ENCODE data around the gene DRGX.

The DRGX gene

DNA sequence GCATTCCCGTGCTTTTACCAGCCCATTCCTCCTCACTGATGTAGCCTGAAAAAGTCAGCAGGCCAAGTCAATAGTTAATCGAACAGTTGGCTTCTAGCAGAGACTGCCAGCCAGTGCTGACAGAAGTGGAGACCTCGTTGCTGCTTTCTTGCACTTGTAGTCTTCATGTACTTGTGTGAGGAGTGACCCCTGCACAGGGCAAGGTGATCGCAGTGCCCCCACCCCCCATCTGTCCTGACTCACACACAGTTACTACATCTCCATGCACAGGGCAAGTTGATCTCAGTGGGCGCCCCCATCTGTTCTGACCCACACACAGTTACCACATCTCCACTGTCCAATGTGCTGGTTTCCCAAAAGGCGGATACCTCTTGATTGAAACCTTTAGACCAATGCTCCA lies 62.7 kb downstream of the DRGX start:
- DNase-seq: no peak

DNA sequence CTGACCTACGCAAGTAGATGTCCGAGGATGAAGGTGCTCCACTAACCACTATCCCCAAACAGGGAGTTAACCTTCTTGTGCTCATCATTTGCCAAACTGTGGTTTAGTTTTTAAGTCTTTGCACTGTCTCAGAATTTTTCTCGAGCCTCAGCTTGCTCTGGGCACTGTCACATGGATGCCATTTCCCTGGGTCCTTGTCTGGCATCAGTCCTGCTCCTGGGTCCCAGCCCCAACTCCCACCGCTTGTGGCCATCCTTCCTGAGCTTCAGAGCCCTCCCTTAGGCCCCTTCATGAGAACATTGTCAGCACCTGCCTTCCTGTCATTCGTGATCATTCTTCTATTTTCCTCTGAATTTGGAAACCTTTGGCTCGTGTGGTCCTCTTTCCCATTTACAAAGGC lies 63.1 kb downstream of the DRGX start:
- DNase-seq: no peak

DNA sequence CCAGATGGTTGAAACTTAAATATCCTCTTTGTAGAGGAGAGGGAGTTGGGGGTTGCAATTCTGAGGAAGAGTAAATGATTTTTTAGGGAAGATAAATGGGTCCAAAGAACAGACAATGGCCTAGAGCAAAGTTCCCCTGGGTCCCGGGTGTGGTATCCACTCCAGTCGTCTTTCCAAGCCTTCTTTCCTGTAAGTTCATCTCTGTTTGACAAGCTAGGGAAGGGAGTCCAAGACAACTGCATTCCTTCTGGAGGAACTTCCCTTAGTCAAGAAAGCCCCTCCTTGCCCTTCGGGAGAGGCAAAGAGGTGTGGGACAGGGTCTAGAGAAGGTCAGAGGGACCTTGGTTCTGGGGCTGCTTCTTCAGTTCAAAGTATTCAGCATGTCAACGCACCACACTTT lies 63.6 kb downstream of the DRGX start:
- no peak for DNase-seq

GRCh38 chr10:49331431-49331830 lies 64.5 kb downstream of the DRGX start:
- no peak for DNase-seq

DNA sequence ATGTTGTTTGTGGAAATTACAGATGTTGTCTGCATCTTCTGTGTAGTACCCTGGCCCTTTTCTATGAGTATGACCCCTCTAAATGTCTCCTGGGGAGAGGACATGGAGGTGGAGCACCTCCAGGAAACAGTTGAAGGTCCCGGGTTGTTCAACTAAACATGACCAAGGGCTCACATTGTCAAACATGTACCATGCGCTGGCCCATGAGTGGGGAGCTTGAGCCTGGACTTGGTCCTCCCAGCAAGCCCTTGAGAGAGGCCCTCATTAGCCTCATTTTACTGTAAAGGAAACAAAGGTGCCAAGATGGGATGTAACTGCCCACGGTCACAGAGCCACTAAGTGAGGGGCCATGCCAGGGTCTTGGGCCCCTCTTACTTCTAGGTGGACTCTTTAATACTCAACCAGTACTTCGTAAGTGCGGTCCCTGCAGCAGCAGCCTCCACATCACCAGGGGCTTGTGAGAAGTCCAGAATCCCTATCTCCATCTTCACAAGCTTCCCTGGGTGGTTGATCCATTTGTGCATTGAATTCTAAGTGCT lies 65.7 kb downstream of the DRGX start:
- DNase-seq: no peak

- DNase-seq: no peak
These were observed 66.8 kb downstream of the DRGX start for GRCh38 chr10:49329146-49329505.

DNA sequence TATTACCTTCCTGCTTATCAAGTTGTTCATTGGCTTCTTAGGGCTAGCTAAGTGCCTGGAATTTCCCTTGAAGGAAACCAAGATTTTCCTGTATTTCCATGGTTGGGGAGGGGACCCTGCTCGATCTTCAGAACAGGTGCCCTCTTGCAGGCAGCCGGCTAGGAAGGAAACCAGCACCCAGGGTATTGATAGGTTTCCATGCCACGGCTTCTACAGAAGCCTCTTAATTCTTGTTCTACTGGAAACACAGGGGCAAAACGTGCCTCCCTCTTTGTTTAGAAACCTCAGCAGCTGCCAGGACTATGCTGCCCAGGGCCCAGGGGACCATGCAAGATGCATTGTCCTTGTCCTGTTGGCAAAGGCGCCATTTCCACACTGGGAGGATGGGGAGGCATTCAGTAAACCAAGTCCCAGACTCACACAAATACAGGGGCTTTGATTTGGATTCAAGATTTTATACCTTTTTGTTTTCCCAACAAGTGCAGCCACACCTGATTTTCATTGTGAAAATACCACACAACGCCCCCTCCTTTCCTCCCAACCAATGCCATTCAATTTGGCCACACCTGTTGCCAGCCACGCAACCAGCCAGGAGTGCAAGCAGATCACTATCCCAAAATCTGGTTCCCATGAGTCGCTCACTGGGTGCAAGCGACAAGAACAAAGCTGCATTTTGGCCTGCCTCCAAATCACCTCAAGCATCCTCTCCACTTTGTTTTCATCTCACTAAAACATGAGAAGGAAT lies 67.3 kb downstream of the DRGX start:
- no peak for DNase-seq

DNA sequence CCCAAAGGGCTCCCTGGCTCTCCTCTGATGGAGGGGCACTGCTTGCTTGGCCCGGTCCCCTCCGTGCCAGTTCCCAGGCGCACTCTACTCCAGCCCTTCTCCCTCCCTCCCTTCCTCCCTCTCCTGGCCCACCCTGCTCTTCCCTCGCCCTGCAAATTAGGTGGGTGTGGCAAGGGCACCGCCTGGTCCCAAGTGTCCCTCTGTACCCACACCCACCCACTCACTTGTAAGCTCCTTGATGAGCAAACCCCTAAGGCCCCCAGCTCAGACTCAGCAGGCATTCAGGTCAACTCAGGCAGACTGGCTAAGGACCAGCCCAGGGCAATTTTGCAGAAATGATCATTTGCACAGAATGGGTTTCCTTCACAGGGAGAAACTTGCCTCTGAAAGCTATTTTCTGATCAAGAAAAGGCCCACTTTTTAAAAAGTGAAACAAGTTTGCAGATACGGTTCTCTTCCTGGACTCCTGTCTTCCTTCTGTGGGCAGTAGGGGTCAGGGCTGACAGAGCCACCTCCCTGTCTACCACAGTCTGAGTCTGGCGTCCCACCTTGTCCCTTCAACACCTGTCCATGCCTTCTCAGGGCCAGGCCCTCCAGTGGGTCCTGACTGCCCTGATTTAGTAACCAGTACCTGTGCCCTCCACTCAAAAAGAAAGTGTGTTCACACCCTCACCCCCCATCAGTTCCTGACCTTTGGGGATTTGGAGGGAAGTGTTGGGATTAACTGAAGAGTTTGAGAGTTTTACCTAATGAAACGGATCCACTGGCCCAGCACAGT lies 68.7 kb downstream of the DRGX start:
- DNase-seq: no peak

GRCh38 chr10:49325916-49326783 lies 69.7 kb downstream of the DRGX start:
- no peak for DNase-seq

- no peak for DNase-seq
These were observed 70.6 kb downstream of the DRGX start for GRCh38 chr10:49325131-49325915.

- no peak for DNase-seq
These were observed 71.2 kb downstream of the DRGX start for GRCh38 chr10:49324711-49325110.

DNA sequence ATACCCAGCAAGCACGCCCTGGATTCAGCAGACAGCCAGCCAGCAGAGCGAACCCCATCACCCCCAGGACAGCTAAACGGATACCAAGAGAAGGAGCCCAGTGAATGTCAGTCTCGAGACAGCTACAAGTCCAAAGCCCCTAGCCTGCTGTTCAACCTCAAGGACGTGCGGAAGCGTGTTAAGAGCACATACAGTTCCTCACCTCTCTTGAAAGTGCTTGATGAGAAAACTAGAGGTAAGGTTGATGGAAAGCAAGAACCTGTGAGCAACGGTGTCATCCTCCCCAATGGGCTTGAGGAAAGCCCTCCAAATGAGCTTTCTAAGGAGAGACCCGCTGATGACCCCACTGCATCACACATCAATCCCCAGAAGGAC lies 72.0 kb downstream of the DRGX start:
- no peak for DNase-seq

- no peak for DNase-seq
These were observed 72.6 kb downstream of the DRGX start for GRCh38 chr10:49323171-49323895.

DNA sequence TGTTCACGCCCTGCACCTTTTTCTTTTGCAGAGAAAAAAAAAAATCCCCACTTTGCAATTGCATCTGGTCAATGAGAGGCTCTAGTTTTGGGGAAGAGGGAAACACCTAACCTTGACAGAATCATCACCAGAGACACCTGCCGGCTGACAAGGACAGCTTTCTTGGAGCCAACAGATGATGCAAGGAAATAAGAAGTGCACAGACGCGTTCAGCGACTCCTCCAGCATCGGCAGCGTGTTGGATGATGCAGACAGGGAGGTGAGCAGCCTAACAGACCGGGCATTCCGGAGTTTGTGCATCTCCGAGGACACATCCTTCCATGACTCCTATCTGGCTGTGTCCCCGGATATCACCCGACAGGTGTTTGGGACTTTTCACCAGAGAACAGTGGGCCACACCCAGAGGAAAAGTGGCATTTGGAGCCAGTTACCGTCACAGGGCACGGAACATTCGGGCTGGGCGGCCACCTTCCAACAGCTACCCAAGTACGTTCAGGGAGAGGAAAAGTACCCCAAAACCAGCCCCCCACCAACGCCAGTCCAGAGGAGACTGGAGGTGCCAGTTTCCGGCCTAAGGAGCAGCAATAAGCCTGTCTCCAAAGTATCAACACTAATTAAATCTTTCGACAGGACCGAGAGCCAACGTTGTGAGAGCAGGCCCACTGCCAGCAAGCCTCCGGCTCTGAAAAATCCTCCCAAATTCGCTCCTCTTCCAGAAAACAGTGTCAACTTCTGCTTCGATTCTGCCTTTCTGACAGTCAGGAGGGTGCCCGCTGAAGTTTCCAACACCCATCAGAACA lies 73.3 kb downstream of the DRGX start:
- no peak for DNase-seq

- no peak for DNase-seq
These were observed 74.9 kb downstream of the DRGX start for GRCh38 chr10:49321021-49321420.

- DNase-seq: no peak
These were observed 75.7 kb downstream of the DRGX start for GRCh38 chr10:49320191-49320590.

GRCh38 chr10:49319206-49319605 lies 76.7 kb downstream of the DRGX start:
- DNase-seq: no peak

GRCh38 chr10:49318755-49319154 lies 77.1 kb downstream of the DRGX start:
- no peak for DNase-seq

GRCh38 chr10:49318028-49318427 lies 77.9 kb downstream of the DRGX start:
- DNase-seq: no peak

- DNase-seq: no peak
These were observed 81.1 kb downstream of the DRGX start for GRCh38 chr10:49314806-49315205.
